Stimulated activated memory B cell treated with anti-CD40 and anti-IgM and Interleukin-4, amounts not matched to agents 10 μg/mL and 1 μg/mL and 100 μg/mL, for 72 hours (primary cell): Measurements from ENCODE around the gene OPRM1.
A peak's percentile ranks its signal among the peaks of the same experiment; 100 is the strongest.

Experiments
- ATAC-seq: fragments of 150-1000 bp; cut with Tn5 transposase; 2 replicates; pipeline ENCODE4 v1.10.0; 2021
- H3K27ac Mint-ChIP-seq: one replicate; pipeline ENCODE4 v1.8.0; 2022; ENCODE audit warnings: mild to moderate bottlenecking, mixed read lengths
- H3K27me3 Mint-ChIP-seq: one replicate; pipeline ENCODE4 v1.8.0; 2022; ENCODE audit warnings: mixed read lengths
- H3K36me3 Mint-ChIP-seq: one replicate; pipeline ENCODE4 v1.8.0; 2022; ENCODE audit warnings: mixed read lengths
- H3K4me1 Mint-ChIP-seq: one replicate; pipeline ENCODE4 v1.8.0; 2022; ENCODE audit warnings: mixed read lengths
- H3K4me3 Mint-ChIP-seq: one replicate; pipeline ENCODE4 v1.8.0; 2022; ENCODE audit warnings: mild to moderate bottlenecking, moderate library complexity, mixed read lengths
- H3K9me3 Mint-ChIP-seq: one replicate; pipeline ENCODE4 v1.8.0; 2022; ENCODE audit warnings: mixed read lengths

OPRM1 gene

GRCh38 chr6:154243793-154244750 is 205.0 kb downstream of the OPRM1 start:
- Mint-ChIP-seq H3K36me3 (peaks cover 8% of the 10 kb centered on the region), H3K4me1 (peaks cover 19% of the 10 kb centered on the region), H3K4me3 (no peak overlapping the region), H3K27me3 (peaks cover 8% of the 10 kb centered on the region), H3K9me3 (peaks cover 7% of the 10 kb centered on the region), H3K27ac (no peak overlapping the region)
- ATAC-seq = no peak

DNA sequence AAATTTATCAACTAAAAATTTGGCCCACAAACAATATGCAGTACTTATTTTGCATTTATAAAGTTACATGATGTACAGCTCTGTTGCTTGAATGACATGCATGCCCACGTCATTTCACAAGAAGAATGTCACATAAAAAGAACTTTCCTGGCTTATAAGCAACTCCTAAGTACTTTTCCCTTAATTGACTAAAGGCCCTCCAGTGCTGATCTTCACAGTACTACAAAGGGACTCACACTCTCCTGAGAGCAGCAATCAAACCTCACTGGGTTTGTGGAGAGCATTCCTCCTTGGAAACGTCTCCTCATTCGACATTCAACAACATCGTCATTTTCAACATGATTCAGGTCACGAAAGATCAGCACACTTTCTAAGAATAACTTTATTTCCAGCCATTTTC is 206.5 kb downstream of the OPRM1 start:
- Mint-ChIP-seq H3K27me3 (peaks cover 8% of the 10 kb centered on the region), H3K36me3 (peaks cover 8% of the 10 kb centered on the region), H3K27ac (no peak overlapping the region), H3K4me1 (peaks cover 28% of the 10 kb centered on the region), H3K9me3 (peaks cover 7% of the 10 kb centered on the region), H3K4me3 (no peak overlapping the region)
- no peak for ATAC-seq

- Mint-ChIP-seq H3K4me3 (no peak overlapping the region), H3K4me1 (peaks cover 28% of the 10 kb centered on the region), H3K36me3 (peaks cover 8% of the 10 kb centered on the region), H3K9me3 (peaks cover 7% of the 10 kb centered on the region), H3K27ac (no peak overlapping the region), H3K27me3 (peaks cover 8% of the 10 kb centered on the region)
- ATAC-seq = no peak
These were observed 207.7 kb downstream of the OPRM1 start for GRCh38 chr6:154246723-154247118.

DNA sequence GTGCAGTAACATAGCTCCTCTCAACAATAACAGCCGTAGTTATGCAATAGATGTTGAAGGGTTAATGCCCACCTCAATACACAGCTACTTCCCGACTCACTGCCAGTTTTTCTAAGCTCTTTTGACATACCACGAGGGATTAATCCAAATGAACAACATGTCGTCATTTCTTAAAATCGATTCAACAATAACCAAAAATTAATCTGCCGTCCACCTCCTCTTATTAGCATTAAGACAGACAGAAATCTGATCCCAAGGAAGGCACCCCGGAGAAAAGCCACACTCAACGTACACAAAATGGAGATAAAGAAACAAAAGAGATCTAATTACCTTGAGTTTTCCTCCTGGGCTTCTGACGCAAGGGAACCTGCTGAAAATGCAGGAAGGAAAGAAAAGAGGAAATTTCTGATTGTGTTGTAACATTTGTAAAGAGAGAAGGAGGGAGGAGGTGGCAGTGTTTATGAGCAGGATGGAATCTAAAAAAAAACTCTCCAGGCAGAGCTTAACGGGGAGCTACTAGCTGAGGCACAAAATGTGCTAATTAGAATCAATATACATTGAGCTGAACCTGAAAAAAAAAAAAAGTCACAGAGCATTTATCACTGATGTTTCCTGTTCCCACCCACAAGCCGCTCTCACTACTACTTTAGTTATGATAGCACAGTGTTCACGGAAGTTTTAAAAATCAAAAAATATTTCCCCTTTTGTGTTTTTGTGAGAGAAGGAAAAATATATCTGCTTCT is 208.2 kb downstream of the OPRM1 start:
- H3K36me3 Mint-ChIP-seq = peaks cover 8% of the 10 kb centered on the region
- peak; percentile 44 for ATAC-seq
- peaks cover 13% of the 10 kb centered on the region for H3K27me3 Mint-ChIP-seq
- H3K4me3 Mint-ChIP-seq = peak overlapping the region; percentile 42
- no peak overlapping the region for H3K27ac Mint-ChIP-seq
- H3K9me3 Mint-ChIP-seq = peaks cover 7% of the 10 kb centered on the region
- peaks cover 28% of the 10 kb centered on the region for H3K4me1 Mint-ChIP-seq

GRCh38 chr6:154249499-154250298 is 210.7 kb downstream of the OPRM1 start:
- Mint-ChIP-seq H3K36me3 (no peaks in the 10 kb centered on the region), H3K27ac (peak overlapping the region; percentile 64), H3K27me3 (peaks cover 7% of the 10 kb centered on the region), H3K4me3 (peak overlapping the region; percentile 44), H3K4me1 (peaks cover 22% of the 10 kb centered on the region), H3K9me3 (peaks cover 5% of the 10 kb centered on the region)
- peak; percentile 72 for ATAC-seq

DNA sequence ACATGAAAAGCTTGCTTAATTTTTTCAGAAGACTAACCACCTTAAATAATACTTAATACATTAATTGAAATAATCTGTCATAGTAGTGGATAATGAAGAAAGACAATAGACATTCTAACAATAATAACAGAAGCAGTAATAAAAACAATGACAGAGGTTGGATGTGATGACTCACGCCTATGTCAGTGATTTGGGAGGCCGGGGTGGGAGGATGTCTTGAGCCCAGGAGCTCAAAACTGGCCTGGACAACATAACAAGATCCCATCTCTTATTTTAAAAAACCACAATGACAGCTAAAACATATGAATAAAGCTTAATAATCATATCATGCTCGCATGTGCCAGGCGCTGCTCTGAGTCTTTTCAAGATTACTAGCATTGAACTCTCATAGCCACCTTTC is 212.1 kb downstream of the OPRM1 start:
- Mint-ChIP-seq H3K27me3 (peaks cover 7% of the 10 kb centered on the region), H3K9me3 (peaks cover 10% of the 10 kb centered on the region), H3K27ac (no peak overlapping the region), H3K36me3 (peaks cover 7% of the 10 kb centered on the region), H3K4me3 (no peak overlapping the region), H3K4me1 (peaks cover 22% of the 10 kb centered on the region)
- ATAC-seq = no peak

DNA sequence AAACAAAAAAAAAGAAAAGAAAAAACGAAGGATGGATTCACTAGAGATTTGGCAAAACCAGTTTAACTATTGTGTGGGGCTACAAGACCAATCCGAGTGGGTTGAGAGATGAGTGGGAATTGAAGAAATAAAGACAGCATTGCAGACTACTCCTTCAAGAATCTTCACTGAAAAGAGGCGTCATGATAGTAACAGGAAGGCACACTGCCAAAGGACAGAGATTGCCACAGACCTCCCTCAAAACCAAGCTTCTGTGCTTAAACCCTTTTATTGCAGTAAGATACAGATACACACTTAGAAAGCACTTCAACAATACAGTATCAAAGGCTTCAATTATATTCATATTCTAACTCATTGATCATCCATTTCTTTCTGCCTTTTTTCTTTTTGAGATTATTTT is 213.6 kb downstream of the OPRM1 start:
- peaks cover 19% of the 10 kb centered on the region for H3K4me1 Mint-ChIP-seq
- H3K27me3 Mint-ChIP-seq = peaks cover 7% of the 10 kb centered on the region
- H3K4me3 Mint-ChIP-seq = no peak overlapping the region
- H3K27ac Mint-ChIP-seq = no peak overlapping the region
- H3K9me3 Mint-ChIP-seq = peaks cover 13% of the 10 kb centered on the region
- H3K36me3 Mint-ChIP-seq = peaks cover 7% of the 10 kb centered on the region
- no peak for ATAC-seq

DNA sequence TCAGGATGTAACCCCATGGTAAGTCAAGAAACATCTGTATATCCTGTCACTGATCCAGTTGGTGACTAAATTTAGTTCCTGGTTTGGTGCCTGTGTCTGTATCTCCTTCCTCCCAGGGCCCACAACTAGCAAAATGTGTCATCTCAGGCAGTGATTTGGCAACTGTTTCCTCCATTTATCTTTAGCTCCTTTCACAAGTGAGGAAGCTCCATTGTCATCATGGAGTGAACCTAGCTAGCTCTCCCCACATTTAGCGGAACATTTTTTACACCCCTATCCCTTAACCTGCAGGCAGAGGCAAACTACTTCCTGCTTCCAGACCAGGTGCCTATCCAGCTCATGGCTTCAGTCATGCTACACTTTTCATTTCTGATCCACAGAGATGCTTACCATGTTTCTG is 218.0 kb downstream of the OPRM1 start:
- peak overlapping the region; percentile 48 for H3K27ac Mint-ChIP-seq

GRCh38 chr6:154258064-154258757 is 219.2 kb downstream of the OPRM1 start:
- H3K4me1 Mint-ChIP-seq = peaks cover 29% of the 10 kb centered on the region
- H3K27ac Mint-ChIP-seq = peak overlapping the region; percentile 48
- H3K9me3 Mint-ChIP-seq = peaks cover 13% of the 10 kb centered on the region
- H3K4me3 Mint-ChIP-seq = no peak overlapping the region
- H3K36me3 Mint-ChIP-seq = peaks cover 7% of the 10 kb centered on the region
- H3K27me3 Mint-ChIP-seq = no peaks in the 10 kb centered on the region
- ATAC-seq = peak; percentile 85

More for the DNA sequence above, 218.0 kb downstream of the OPRM1 start:
- peaks cover 4% of the 10 kb centered on the region for H3K27me3 Mint-ChIP-seq
- H3K4me3 Mint-ChIP-seq = no peak overlapping the region
- peaks cover 27% of the 10 kb centered on the region for H3K4me1 Mint-ChIP-seq
- H3K9me3 Mint-ChIP-seq = peaks cover 13% of the 10 kb centered on the region
- ATAC-seq = no peak
- H3K36me3 Mint-ChIP-seq = peaks cover 7% of the 10 kb centered on the region

GRCh38 chr6:154261688-154262397 is 222.8 kb downstream of the OPRM1 start:
- H3K4me1 Mint-ChIP-seq = peaks cover 29% of the 10 kb centered on the region
- H3K27ac Mint-ChIP-seq = peak overlapping the region; percentile 27

DNA sequence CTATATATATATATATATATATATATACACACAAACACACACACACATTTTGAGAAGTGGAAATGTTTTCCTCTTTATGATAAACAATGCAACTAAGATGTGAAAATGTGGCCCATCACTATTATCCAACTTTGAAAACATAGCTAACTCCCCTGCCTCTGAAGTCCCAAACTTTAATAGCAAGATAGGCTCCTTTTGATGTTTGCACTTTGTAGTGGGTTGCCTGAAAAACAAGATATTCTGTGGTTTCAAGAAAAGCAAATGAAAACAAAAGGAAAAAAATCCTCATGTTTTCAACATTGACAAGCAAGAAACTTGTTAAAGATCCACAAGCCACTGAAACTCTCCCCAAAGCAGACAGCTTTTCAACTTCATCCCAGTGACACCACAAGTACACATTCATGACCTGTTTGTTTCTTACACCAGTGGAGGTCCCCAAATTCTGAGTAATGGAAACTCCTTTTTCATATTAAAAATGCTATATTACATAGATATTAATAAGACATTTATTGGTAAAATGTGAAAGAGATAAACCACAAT is 227.6 kb downstream of the OPRM1 start:
- Mint-ChIP-seq H3K4me3 (no peak overlapping the region), H3K36me3 (no peaks in the 10 kb centered on the region), H3K4me1 (peaks cover 7% of the 10 kb centered on the region), H3K9me3 (peaks cover 3% of the 10 kb centered on the region), H3K27me3 (no peaks in the 10 kb centered on the region), H3K27ac (no peak overlapping the region)
- no peak for ATAC-seq

More at GRCh38 chr6:154261688-154262397, 222.8 kb downstream of the OPRM1 start:
- Mint-ChIP-seq H3K36me3 (no peaks in the 10 kb centered on the region), H3K4me3 (no peak overlapping the region), H3K9me3 (peaks cover 3% of the 10 kb centered on the region), H3K27me3 (no peaks in the 10 kb centered on the region)
- ATAC-seq = peak; percentile 54

- Mint-ChIP-seq H3K4me3 (no peak overlapping the region), H3K27me3 (no peaks in the 10 kb centered on the region), H3K36me3 (no peaks in the 10 kb centered on the region), H3K27ac (no peak overlapping the region), H3K9me3 (peaks cover 3% of the 10 kb centered on the region), H3K4me1 (no peaks in the 10 kb centered on the region)
- peak; percentile 31 for ATAC-seq
These were observed 228.6 kb downstream of the OPRM1 start for GRCh38 chr6:154267508-154268106.

GRCh38 chr6:154268486-154268885 is 229.4 kb downstream of the OPRM1 start:
- Mint-ChIP-seq H3K4me3 (no peak overlapping the region), H3K27me3 (no peaks in the 10 kb centered on the region), H3K9me3 (peaks cover 3% of the 10 kb centered on the region), H3K27ac (no peak overlapping the region), H3K4me1 (no peaks in the 10 kb centered on the region), H3K36me3 (no peaks in the 10 kb centered on the region)
- no peak for ATAC-seq
